H9 (cell line): Measurements from ENCODE around the gene FBN1. TPM values are rescaled to one million over a fixed set of nuclear protein-coding genes. Genes with fewer than 3 reads are reported as not detected.

Experiments used
- DNase-seq: peaks from one replicate; pipeline ENCODE4 v3.0.0-alpha.2; 2017
- H2AFZ ChIP-seq: one replicate; pipeline ENCODE4 v1.6.1; 2013; ENCODE audit warnings: mild to moderate bottlenecking, low read length, control low read depth, moderate library complexity
- H2AK5ac ChIP-seq: 2 replicates; pipeline ENCODE4 v1.6.1; 2013; ENCODE audit warnings: low read length, control low read depth, mixed read lengths; ENCODE audit not compliant: insufficient read length
- H2BK120ac ChIP-seq: one replicate; pipeline ENCODE4 v1.6.1; 2013; ENCODE audit warnings: low read depth, mild to moderate bottlenecking, low read length, control low read depth, inconsistent platforms; ENCODE audit not compliant: poor library complexity, severe bottlenecking
- H2BK12ac ChIP-seq: 2 replicates; pipeline ENCODE4 v1.6.1; 2013; ENCODE audit warnings: low read length, control low read depth, mixed read lengths, low read depth; ENCODE audit not compliant: insufficient read length
- H2BK15ac ChIP-seq: 2 replicates; pipeline ENCODE4 v1.6.1; 2013; ENCODE audit warnings: low read depth, low read length, control low read depth
- H2BK20ac ChIP-seq: one replicate; pipeline ENCODE4 v1.6.1; 2013; ENCODE audit warnings: low read depth, mild to moderate bottlenecking, low read length, control low read depth, inconsistent platforms; ENCODE audit not compliant: poor library complexity, severe bottlenecking
- H2BK5ac ChIP-seq: 2 replicates; pipeline ENCODE4 v1.6.1; 2013; ENCODE audit warnings: low read length, control low read depth, mixed read lengths; ENCODE audit not compliant: insufficient read length
- H3K14ac ChIP-seq: 2 replicates; pipeline ENCODE4 v1.6.1; 2013; ENCODE audit warnings: low read length, control low read depth; ENCODE audit not compliant: insufficient read depth
- H3K18ac ChIP-seq: 2 replicates; pipeline ENCODE4 v1.6.1; 2013; ENCODE audit warnings: low read depth, mild to moderate bottlenecking, mixed read lengths, low read length, control low read depth; ENCODE audit not compliant: insufficient read length
- H3K23ac ChIP-seq: 2 replicates; pipeline ENCODE4 v1.6.1; 2013; ENCODE audit warnings: low read length, control low read depth, mixed read lengths, low read depth; ENCODE audit not compliant: insufficient read length
- H3K23me2 ChIP-seq: 2 replicates; pipeline ENCODE4 v1.6.1; 2013; ENCODE audit warnings: low read depth, mild to moderate bottlenecking, mixed read lengths, low read length, control low read depth; ENCODE audit not compliant: insufficient read length, poor library complexity, severe bottlenecking
- H3K27ac ChIP-seq: 2 replicates; pipeline ENCODE4 v1.5.1; 2013; ENCODE audit warnings: low read length, control low read depth, mixed read lengths, low read depth; ENCODE audit not compliant: insufficient read length
- H3K27me3 ChIP-seq: 2 replicates; pipeline ENCODE4 v1.6.1; 2013; ENCODE audit warnings: low read length, control low read depth, inconsistent platforms; ENCODE audit not compliant: insufficient read depth
- H3K4ac ChIP-seq: 2 replicates; pipeline ENCODE4 v1.6.1; 2013; ENCODE audit warnings: low read depth, mild to moderate bottlenecking, control low read depth, inconsistent platforms, low read length, moderate library complexity
- H3K4me1 ChIP-seq: 2 replicates; pipeline ENCODE4 v1.6.1; 2013; ENCODE audit warnings: low read length, control low read depth, inconsistent platforms; ENCODE audit not compliant: insufficient read depth
- H3K4me2 ChIP-seq: 2 replicates; pipeline ENCODE4 v1.6.1; 2013; ENCODE audit warnings: low read length, control low read depth, mixed read lengths; ENCODE audit not compliant: insufficient read length, insufficient read depth
- H3K56ac ChIP-seq: 2 replicates; pipeline ENCODE4 v1.6.1; 2013; ENCODE audit warnings: low read depth, mild to moderate bottlenecking, mixed read lengths, low read length, control low read depth; ENCODE audit not compliant: insufficient read length
- H3K79me1 ChIP-seq: 2 replicates; pipeline ENCODE4 v1.6.1; 2013; ENCODE audit warnings: low read depth, mild to moderate bottlenecking, moderate library complexity, low read length, control low read depth, inconsistent platforms; ENCODE audit not compliant: insufficient read depth, poor library complexity, severe bottlenecking
- H3K79me2 ChIP-seq: 2 replicates; pipeline ENCODE4 v1.6.1; 2013; ENCODE audit warnings: low read length, control low read depth, inconsistent platforms; ENCODE audit not compliant: insufficient read depth
- H3K9ac ChIP-seq: 2 replicates; pipeline ENCODE4 v1.6.1; 2013; ENCODE audit warnings: low read length, control low read depth, mixed read lengths; ENCODE audit not compliant: insufficient read length; ENCODE audit errors: extremely low read depth
- H3K9me3 ChIP-seq: one replicate; pipeline ENCODE4 v1.6.1; 2013; ENCODE audit warnings: low read depth, low read length, inconsistent platforms; ENCODE audit not compliant: control insufficient read depth
- H3T11ph ChIP-seq: one replicate; pipeline ENCODE4 v1.6.1; 2013; ENCODE audit warnings: mild to moderate bottlenecking, low read length, control low read depth, inconsistent platforms
- H4K20me1 ChIP-seq: one replicate; pipeline ENCODE4 v1.6.1; 2013; ENCODE audit not compliant: control insufficient read depth, insufficient read length, insufficient read depth
- H4K5ac ChIP-seq: 2 replicates; pipeline ENCODE4 v1.6.1; 2013; ENCODE audit warnings: low read depth, mild to moderate bottlenecking, mixed read lengths, low read length, control low read depth; ENCODE audit not compliant: insufficient read length
- H4K8ac ChIP-seq: replicated peaks from 2 replicates; pipeline ENCODE4 v1.6.1; 2013; ENCODE audit warnings: low read length, control low read depth, mixed read lengths, low read depth; ENCODE audit not compliant: insufficient read length
- H4K91ac ChIP-seq: 2 replicates; pipeline ENCODE4 v1.6.1; 2013; ENCODE audit warnings: low read depth, mild to moderate bottlenecking, moderate library complexity, mixed read lengths, low read length, control low read depth; ENCODE audit not compliant: insufficient read length
- H3K27ac Mint-ChIP-seq, 3 experiments: 2 replicates in 2 of 3; 3 replicates in 1 of 3; pipeline ENCODE4 v1.8.0; 2020 to 2021; ENCODE audit warnings: mixed read lengths in 3 of 3, mild to moderate bottlenecking in 1 of 3, moderate library complexity in 1 of 3
- H3K27me3 Mint-ChIP-seq: 2 replicates; pipeline ENCODE4 v1.8.0; 2021; ENCODE audit warnings: low read depth, mild to moderate bottlenecking, moderate library complexity, mixed read lengths
- H3K36me3 Mint-ChIP-seq, 3 experiments: 2 replicates in 2 of 3; 3 replicates in 1 of 3; pipeline ENCODE4 v1.8.0; 2020 to 2021; ENCODE audit warnings: low read depth in 3 of 3, mixed read lengths in 3 of 3; ENCODE audit not compliant: insufficient read depth in 1 of 3
- H3K4me1 Mint-ChIP-seq, 2 experiments: 2 replicates each; pipeline ENCODE4 v1.8.0; 2020; ENCODE audit warnings: mixed read lengths in 2 of 2
- H3K4me3 Mint-ChIP-seq, 2 experiments: 2 replicates in 1 of 2; 3 replicates in 1 of 2; pipeline ENCODE4 v1.8.0; 2020 to 2021; ENCODE audit warnings: mild to moderate bottlenecking in 2 of 2, mixed read lengths in 2 of 2, moderate library complexity in 1 of 2
- H3K9me3 Mint-ChIP-seq, 2 experiments: 2 replicates in 1 of 2; 3 replicates in 1 of 2; pipeline ENCODE4 v1.8.0; 2020; ENCODE audit warnings: mild to moderate bottlenecking in 2 of 2, mixed read lengths in 2 of 2, moderate library complexity in 1 of 2
- WGBS: extraction: QIAGEN DNeasy Blood & Tissue Kit; methylation state at CpG from one replicate; pipeline ENCODE4 v1.1.7; 2013; ENCODE audit warnings: missing lambda C conversion rate, low lambda C conversion rate, mixed read lengths; ENCODE audit not compliant: insufficient read length; ENCODE audit errors: extremely low coverage; 5-methylcytosine and 5-hydroxymethylcytosine counted together
- total RNA-seq: library from RNA; stranded (reverse); gene quantifications from 2 replicates; pipeline ENCODE4 v1.2.1, GENCODE V29; 2021
- TF ChIP-seq, protein P1 (sequence below): fragments of 200-600 bp; sonication (generic); conservative IDR thresholded peaks from 3 replicates; pipeline ENCODE4 v1.8.0; 2021; ENCODE audit warnings: antibody characterized with exemption, mild to moderate bottlenecking

FBN1 gene
- total RNA-seq, 1 experiment from 2014 or later: 3.6 TPM

DNA sequence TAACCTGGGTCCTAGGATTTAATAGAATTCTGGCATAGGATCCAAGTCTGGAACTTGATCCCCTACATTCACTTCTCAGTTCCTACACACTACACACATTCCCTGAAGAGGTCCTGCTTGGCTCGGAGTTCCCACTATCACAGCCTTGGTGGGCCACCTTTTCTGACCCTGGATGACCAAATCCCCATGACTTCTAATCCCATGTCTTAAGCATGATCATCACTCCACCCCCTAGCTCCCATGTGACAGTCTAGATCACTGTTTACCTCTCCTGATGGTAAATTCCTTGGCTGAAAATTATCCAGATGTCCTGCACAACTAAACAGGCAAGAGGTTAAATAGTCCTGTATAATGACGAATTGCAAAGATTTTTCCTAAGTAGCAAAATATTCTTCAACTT is 274.0 kb downstream of the FBN1 start:
- Histone ChIP-seq H3K14ac (no peak overlapping the region), H3K27me3 (no peaks in the 10 kb centered on the region; the same call in 1 of the 2 replicates), H4K20me1 (no peaks in the 10 kb centered on the region), H3K9ac (no peak overlapping the region), H4K8ac (no peak overlapping the region), H3K4me2 (no peak overlapping the region), H2BK20ac (no peak overlapping the region), H4K5ac (no peak overlapping the region), H2BK15ac (no peak overlapping the region), H2AFZ (no peak overlapping the region), H3K18ac (no peak overlapping the region), H3K79me2 (no peaks in the 10 kb centered on the region), H3K27ac (no peak overlapping the region), H4K91ac (no peak overlapping the region), H3K4me1 (no peaks in the 10 kb centered on the region), H3K9me3 (no peaks in the 10 kb centered on the region), H3T11ph (no peak overlapping the region), H3K79me1 (no peaks in the 10 kb centered on the region), H3K23ac (no peak overlapping the region), H2BK5ac (no peak overlapping the region), H2BK12ac (no peak overlapping the region), H3K23me2 (no peaks in the 10 kb centered on the region), H3K4ac (no peak overlapping the region), H2AK5ac (no peak overlapping the region), H2BK120ac (no peak overlapping the region), H3K56ac (no peak overlapping the region)
- Mint-ChIP-seq H3K27me3 (peaks cover 4% of the 10 kb centered on the region), H3K9me3 (peaks cover 8 to 11% of the 10 kb centered on the region in 2 experiments; a peak in 4 of 5 replicates), H3K4me1 (no peaks in the 10 kb centered on the region), H3K27ac (no peak overlapping the region; a peak in 1 of 7 replicates), H3K4me3 (no peak overlapping the region), H3K36me3 (peaks cover 0 to 3% (median 0%) of the 10 kb centered on the region in 3 experiments; a peak in 1 of 7 replicates)
- DNase-seq: no peak
- WGBS: no CpG with 5 or more reads among the region's 2 CpGs
- TF ChIP-seq, protein P1, sequence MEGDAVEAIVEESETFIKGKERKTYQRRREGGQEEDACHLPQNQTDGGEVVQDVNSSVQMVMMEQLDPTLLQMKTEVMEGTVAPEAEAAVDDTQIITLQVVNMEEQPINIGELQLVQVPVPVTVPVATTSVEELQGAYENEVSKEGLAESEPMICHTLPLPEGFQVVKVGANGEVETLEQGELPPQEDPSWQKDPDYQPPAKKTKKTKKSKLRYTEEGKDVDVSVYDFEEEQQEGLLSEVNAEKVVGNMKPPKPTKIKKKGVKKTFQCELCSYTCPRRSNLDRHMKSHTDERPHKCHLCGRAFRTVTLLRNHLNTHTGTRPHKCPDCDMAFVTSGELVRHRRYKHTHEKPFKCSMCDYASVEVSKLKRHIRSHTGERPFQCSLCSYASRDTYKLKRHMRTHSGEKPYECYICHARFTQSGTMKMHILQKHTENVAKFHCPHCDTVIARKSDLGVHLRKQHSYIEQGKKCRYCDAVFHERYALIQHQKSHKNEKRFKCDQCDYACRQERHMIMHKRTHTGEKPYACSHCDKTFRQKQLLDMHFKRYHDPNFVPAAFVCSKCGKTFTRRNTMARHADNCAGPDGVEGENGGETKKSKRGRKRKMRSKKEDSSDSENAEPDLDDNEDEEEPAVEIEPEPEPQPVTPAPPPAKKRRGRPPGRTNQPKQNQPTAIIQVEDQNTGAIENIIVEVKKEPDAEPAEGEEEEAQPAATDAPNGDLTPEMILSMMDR: no peak
